Gastrocnemius medialis (tissue), 4 donors: ENCODE data around the gene ZFY. TPM values are rescaled to one million over a fixed set of nuclear protein-coding genes. Genes with fewer than 3 reads are reported as not detected.

Source experiments
- ATAC-seq, 2 donors: fragments of 150-250 bp; one replicate each; pipeline ENCODE4 v1.9.1; 2016
- DNase-seq, 2 donors: peaks; one replicate each; pipeline ENCODE4 v3.0.0-alpha.2; 2019
- H3K27ac ChIP-seq, 4 donors: fragments of 200-600 bp; sonication (generic); 1 replicate in 1 of 4; 2 replicates in 3 of 4; pipeline ENCODE4 v1.5.1; 2016 to 2018; ENCODE audit warnings: mild to moderate bottlenecking in 2 of 4, moderate library complexity in 1 of 4
- H3K27me3 ChIP-seq, 3 donors: fragments of 200-600 bp; sonication (generic) in 2 of 3; 1 replicate in 1 of 3; 2 replicates in 2 of 3; pipeline versions ENCODE4 v1.5.1 to v1.6.0; 2016 to 2019; ENCODE audit warnings: mild to moderate bottlenecking in 1 of 3, moderate library complexity in 1 of 3
- H3K36me3 ChIP-seq, 2 donors: fragments of 200-600 bp; sonication (generic) in 1 of 2; one replicate each; pipeline ENCODE4 v1.5.1; 2017 to 2018
- H3K4me1 ChIP-seq, 2 donors: fragments of 200-600 bp; sonication (generic) in 1 of 2; one replicate each; pipeline ENCODE4 v1.5.1; 2016 to 2017; ENCODE audit warnings: mild to moderate bottlenecking in 2 of 2
- H3K4me3 ChIP-seq, 4 donors: fragments of 200-600 bp; sonication (generic) in 3 of 4; 1 replicate in 1 of 4; 2 replicates in 3 of 4; pipeline ENCODE4 v1.5.1; 2016 to 2019; ENCODE audit warnings: mild to moderate bottlenecking in 2 of 4
- H3K9me3 ChIP-seq, 3 donors: fragments of 200-600 bp; sonication (generic) in 2 of 3; 1 replicate in 1 of 3; 2 replicates in 2 of 3; pipeline ENCODE4 v1.5.1; 2016 to 2019
- CTCF ChIP-seq, 5 experiments: fragments of 450-650 bp in 3 of 5; fragments of 200-600 bp in 2 of 5; sonication (generic) in 2 of 5; IDR thresholded peaks in 4 of 5; conservative IDR thresholded peaks in 1 of 5; 1 replicate in 4 of 5; 2 replicates in 1 of 5; pipeline ENCODE4 v1.5.1; 2016 to 2019; ENCODE audit warnings: antibody characterized with exemption in 5 of 5, mild to moderate bottlenecking in 3 of 5, moderate library complexity in 3 of 5
- POLR2A ChIP-seq, 2 donors: fragments of 450-650 bp; IDR thresholded peaks; one replicate each; pipeline ENCODE4 v1.6.1; 2017; ENCODE audit warnings: antibody characterized with exemption in 2 of 2, mild to moderate bottlenecking in 2 of 2, moderate library complexity in 2 of 2
- in situ Hi-C, 4 donors: fragments of 200-750 bp; cut with MboI; loops; one replicate each; pipeline versions ENCODE4 v1.15.0 to v1.8.0; 2017; ENCODE audit warnings: low sequenced_read_pairs in 4 of 4
- intact Hi-C: fragments of 100-400 bp; cut with DNase I; formaldehyde crosslinking; loops from one replicate; pipeline ENCODE4 v1.15.1; 2023; ENCODE audit warnings: low total_unique reads
- total RNA-seq, 4 donors: library from RNA; depleted of rRNA; stranded (reverse); fragments of >200 nt; gene quantifications; one replicate each; pipeline versions ENCODE4 v1.1.0 to v1.2.3, GENCODE V29; 2016

ZFY gene
- total RNA-seq, 4 donors from 2014 or later: 12.7 to 13.7 TPM; not detected in 2

GRCh38 chrY:2950655-2951054 is 15.5 kb downstream of the ZFY start:
- Histone ChIP-seq H3K4me1 (peaks cover 0 to 6% of the 10 kb centered on the region in 2 donors), H3K9me3 (no peaks in the 10 kb centered on the region), H3K27me3 (no peaks in the 10 kb centered on the region), H3K27ac (no peak overlapping the region), H3K36me3 (no peaks in the 10 kb centered on the region), H3K4me3 (no peak overlapping the region)
- ATAC-seq (no peak), DNase-seq (no peak)
- intact Hi-C loops (no loop called here), in situ Hi-C loops (no loop called here)
- TF ChIP-seq POLR2A (IDR thresholded peaks at IDR 0.05): no peak
- no peak for TF ChIP-seq CTCF (IDR thresholded peaks at IDR 0.05 in 4 of 5, conservative IDR thresholded peaks at IDR 0.05 in 1 of 5)

GRCh38 chrY:2952912-2953311 is 17.7 kb downstream of the ZFY start:
- Histone ChIP-seq H3K9me3 (no peaks in the 10 kb centered on the region), H3K27me3 (no peaks in the 10 kb centered on the region), H3K27ac (no peak overlapping the region), H3K36me3 (no peaks in the 10 kb centered on the region), H3K4me1 (peaks cover 0 to 9% of the 10 kb centered on the region in 2 donors), H3K4me3 (no peak overlapping the region)
- no peak for TF ChIP-seq CTCF (IDR thresholded peaks at IDR 0.05 in 4 of 5, conservative IDR thresholded peaks at IDR 0.05 in 1 of 5)
- no peak for TF ChIP-seq POLR2A (IDR thresholded peaks at IDR 0.05)
- intact Hi-C loops: no loop called here
- in situ Hi-C loops: no loop called here
- ATAC-seq (no peak), DNase-seq (no peak)

GRCh38 chrY:2954735-2955134 is 19.6 kb downstream of the ZFY start:
- H3K4me1 ChIP-seq: peaks cover 0 to 9% of the 10 kb centered on the region in 2 donors
- H3K27me3 ChIP-seq: no peaks in the 10 kb centered on the region
- H3K4me3 ChIP-seq: no peak overlapping the region
- in situ Hi-C loops (no loop called here), intact Hi-C loops (no loop called here)
- no peak overlapping the region for H3K27ac ChIP-seq
- H3K9me3 ChIP-seq: no peaks in the 10 kb centered on the region
- TF ChIP-seq CTCF (IDR thresholded peaks at IDR 0.05 in 4 of 5, conservative IDR thresholded peaks at IDR 0.05 in 1 of 5) (no peak), POLR2A (IDR thresholded peaks at IDR 0.05) (no peak)
- ATAC-seq (no peak), DNase-seq (no peak)
- H3K36me3 ChIP-seq: no peaks in the 10 kb centered on the region

- in situ Hi-C loops: no loop called here
- H3K36me3 ChIP-seq: no peaks in the 10 kb centered on the region
- H3K27ac ChIP-seq: no peak overlapping the region
- no peaks in the 10 kb centered on the region for H3K9me3 ChIP-seq
- H3K4me3 ChIP-seq: no peak overlapping the region
- H3K27me3 ChIP-seq: no peaks in the 10 kb centered on the region
- peaks cover 0 to 9% of the 10 kb centered on the region in 2 donors for H3K4me1 ChIP-seq
- no peak for DNase-seq
- no peak for ATAC-seq
- intact Hi-C loops: no loop called here
- TF ChIP-seq CTCF (IDR thresholded peaks at IDR 0.05 in 4 of 5, conservative IDR thresholded peaks at IDR 0.05 in 1 of 5) (no peak), POLR2A (IDR thresholded peaks at IDR 0.05) (no peak)
These were observed 20.4 kb downstream of the ZFY start for GRCh38 chrY:2955561-2955960.

- no peak for TF ChIP-seq POLR2A (IDR thresholded peaks at IDR 0.05)
- in situ Hi-C loops (no loop called here), intact Hi-C loops (no loop called here)
- H3K27ac ChIP-seq: no peak overlapping the region
- ATAC-seq (no peak), DNase-seq (no peak)
- H3K27me3 ChIP-seq: no peaks in the 10 kb centered on the region
- H3K4me3 ChIP-seq: no peak overlapping the region
- no peaks in the 10 kb centered on the region for H3K36me3 ChIP-seq
- H3K4me1 ChIP-seq: peaks cover 0 to 3% of the 10 kb centered on the region in 2 donors
- no peaks in the 10 kb centered on the region for H3K9me3 ChIP-seq
These were observed 26.9 kb downstream of the ZFY start for GRCh38 chrY:2962061-2962460.
